SU-DHL-6 (cell line): Measurements from ENCODE around the gene PPFIBP1.

Experiments
- H2AFZ ChIP-seq: fragments of 200-600 bp; sonication (generic); 2 replicates; pipeline ENCODE4 v1.6.1; 2014; ENCODE audit warnings: low read depth, mild to moderate bottlenecking, moderate library complexity, mixed read lengths, antibody characterized with exemption, low read length; ENCODE audit not compliant: severe bottlenecking
- H3F3A ChIP-seq: fragments of 200-600 bp; shearing (Covaris generic); 2 replicates; pipeline ENCODE4 v1.6.0; 2016; ENCODE audit warnings: antibody characterized with exemption, mild to moderate bottlenecking; ENCODE audit not compliant: insufficient read depth
- H3K27ac ChIP-seq: fragments of 200-600 bp; sonication (generic); 2 replicates; pipeline ENCODE4 v1.5.1; 2016; ENCODE audit warnings: low read depth, mild to moderate bottlenecking, low read length, moderate library complexity, mixed read lengths
- H3K27me3 ChIP-seq: fragments of 200-600 bp; sonication (generic), shearing (Covaris generic); 2 replicates; pipeline ENCODE4 v1.6.0; 2014; ENCODE audit warnings: mild to moderate bottlenecking, low read length
- H3K36me3 ChIP-seq: fragments of 200-600 bp; sonication (generic); 2 replicates; pipeline ENCODE4 v1.6.1; 2014; ENCODE audit warnings: mild to moderate bottlenecking, low read length, mixed read lengths
- H3K4me2 ChIP-seq: fragments of 300-600, 200-600 bp; shearing (Covaris generic), sonication (generic); 2 replicates; pipeline ENCODE4 v1.6.0; 2014; ENCODE audit warnings: low read length, low read depth, mild to moderate bottlenecking; ENCODE audit not compliant: poor library complexity, severe bottlenecking
- H3K4me3 ChIP-seq: fragments of 200-600 bp; sonication (generic); 2 replicates; pipeline ENCODE4 v1.5.1; 2014; ENCODE audit warnings: antibody characterized with exemption, low read length, mild to moderate bottlenecking, mixed read lengths; ENCODE audit not compliant: insufficient read depth, poor library complexity, severe bottlenecking
- H3K79me2 ChIP-seq: fragments of 200-600 bp; sonication (generic); 2 replicates; pipeline ENCODE4 v1.6.1; 2014; ENCODE audit warnings: mild to moderate bottlenecking, low read length, moderate library complexity; ENCODE audit not compliant: insufficient read depth
- H3K9ac ChIP-seq: fragments of 200-600 bp; sonication (generic); 2 replicates; pipeline ENCODE4 v1.7.0; 2014; ENCODE audit warnings: mild to moderate bottlenecking, low read length
- H3K9me2 ChIP-seq: fragments of 200-600 bp; sonication (generic); replicated peaks from 2 replicates; pipeline ENCODE4 v1.6.1; 2014; ENCODE audit warnings: low read length; ENCODE audit not compliant: insufficient read depth
- H3K9me3 ChIP-seq: fragments of 200-600 bp; sonication (generic); 2 replicates; pipeline ENCODE4 v1.6.1; 2014; ENCODE audit warnings: low read length, mixed read lengths; ENCODE audit not compliant: insufficient read depth
- H4K20me1 ChIP-seq: fragments of 200-600 bp; sonication (generic); 2 replicates; pipeline ENCODE4 v1.6.1; 2014; ENCODE audit warnings: low read depth, mild to moderate bottlenecking, antibody characterized with exemption, low read length, moderate library complexity, mixed read lengths
- EZH2phosphoT487 ChIP-seq: fragments of 200-600 bp; sonication (generic), shearing (Covaris generic); conservative IDR thresholded peaks from 2 replicates; pipeline ENCODE4 v1.6.1; 2018; ENCODE audit warnings: mild to moderate bottlenecking, antibody characterized with exemption, low read length, moderate library complexity, mixed read lengths
- TF ChIP-seq, protein P1 (sequence below): fragments of 200-600 bp; sonication (generic); IDR thresholded peaks from one replicate; pipeline ENCODE4 v1.5.1; 2017; ENCODE audit warnings: antibody characterized with exemption, mild to moderate bottlenecking, low read length, moderate library complexity; ENCODE audit not compliant: insufficient read depth, poor library complexity, severe bottlenecking

Gene PPFIBP1

DNA sequence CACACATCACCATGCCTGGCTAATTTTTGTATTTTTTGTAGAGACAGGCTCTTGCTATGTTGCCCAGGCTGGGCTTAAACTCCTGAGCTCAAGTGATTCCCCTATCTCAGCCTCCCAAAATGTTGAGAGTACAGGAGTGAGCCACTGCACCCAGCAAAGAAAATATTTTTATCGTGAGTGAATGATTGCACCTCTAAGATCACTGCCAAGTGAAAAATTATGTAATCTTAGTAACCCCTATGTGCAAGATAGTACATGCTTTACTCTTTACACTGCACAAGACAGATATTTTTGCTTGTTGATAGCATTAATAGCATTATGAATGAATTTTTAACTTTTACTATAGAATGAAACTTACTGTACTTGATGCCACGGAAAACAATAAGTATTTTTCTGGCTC lies 183.2 kb downstream of the PPFIBP1 start:
- H3K79me2 ChIP-seq, result peaks cover 15% of the 10 kb centered on the region
- H3K9me3 ChIP-seq, result no peaks in the 10 kb centered on the region
- H3K4me3 ChIP-seq, result no peak overlapping the region
- H3K27ac ChIP-seq, result no peak overlapping the region
- H2AFZ ChIP-seq, result no peak overlapping the region
- no peak overlapping the region for H3K4me2 ChIP-seq
- no peaks in the 10 kb centered on the region for H4K20me1 ChIP-seq
- no peaks in the 10 kb centered on the region for H3K27me3 ChIP-seq
- no peaks in the 10 kb centered on the region for H3F3A ChIP-seq
- TF ChIP-seq, protein P1, sequence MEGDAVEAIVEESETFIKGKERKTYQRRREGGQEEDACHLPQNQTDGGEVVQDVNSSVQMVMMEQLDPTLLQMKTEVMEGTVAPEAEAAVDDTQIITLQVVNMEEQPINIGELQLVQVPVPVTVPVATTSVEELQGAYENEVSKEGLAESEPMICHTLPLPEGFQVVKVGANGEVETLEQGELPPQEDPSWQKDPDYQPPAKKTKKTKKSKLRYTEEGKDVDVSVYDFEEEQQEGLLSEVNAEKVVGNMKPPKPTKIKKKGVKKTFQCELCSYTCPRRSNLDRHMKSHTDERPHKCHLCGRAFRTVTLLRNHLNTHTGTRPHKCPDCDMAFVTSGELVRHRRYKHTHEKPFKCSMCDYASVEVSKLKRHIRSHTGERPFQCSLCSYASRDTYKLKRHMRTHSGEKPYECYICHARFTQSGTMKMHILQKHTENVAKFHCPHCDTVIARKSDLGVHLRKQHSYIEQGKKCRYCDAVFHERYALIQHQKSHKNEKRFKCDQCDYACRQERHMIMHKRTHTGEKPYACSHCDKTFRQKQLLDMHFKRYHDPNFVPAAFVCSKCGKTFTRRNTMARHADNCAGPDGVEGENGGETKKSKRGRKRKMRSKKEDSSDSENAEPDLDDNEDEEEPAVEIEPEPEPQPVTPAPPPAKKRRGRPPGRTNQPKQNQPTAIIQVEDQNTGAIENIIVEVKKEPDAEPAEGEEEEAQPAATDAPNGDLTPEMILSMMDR, result no peak
- no peak for TF ChIP-seq EZH2phosphoT487
- H3K9me2 ChIP-seq, result no peaks in the 10 kb centered on the region
- H3K9ac ChIP-seq, result no peak overlapping the region
- no peaks in the 10 kb centered on the region for H3K36me3 ChIP-seq

DNA sequence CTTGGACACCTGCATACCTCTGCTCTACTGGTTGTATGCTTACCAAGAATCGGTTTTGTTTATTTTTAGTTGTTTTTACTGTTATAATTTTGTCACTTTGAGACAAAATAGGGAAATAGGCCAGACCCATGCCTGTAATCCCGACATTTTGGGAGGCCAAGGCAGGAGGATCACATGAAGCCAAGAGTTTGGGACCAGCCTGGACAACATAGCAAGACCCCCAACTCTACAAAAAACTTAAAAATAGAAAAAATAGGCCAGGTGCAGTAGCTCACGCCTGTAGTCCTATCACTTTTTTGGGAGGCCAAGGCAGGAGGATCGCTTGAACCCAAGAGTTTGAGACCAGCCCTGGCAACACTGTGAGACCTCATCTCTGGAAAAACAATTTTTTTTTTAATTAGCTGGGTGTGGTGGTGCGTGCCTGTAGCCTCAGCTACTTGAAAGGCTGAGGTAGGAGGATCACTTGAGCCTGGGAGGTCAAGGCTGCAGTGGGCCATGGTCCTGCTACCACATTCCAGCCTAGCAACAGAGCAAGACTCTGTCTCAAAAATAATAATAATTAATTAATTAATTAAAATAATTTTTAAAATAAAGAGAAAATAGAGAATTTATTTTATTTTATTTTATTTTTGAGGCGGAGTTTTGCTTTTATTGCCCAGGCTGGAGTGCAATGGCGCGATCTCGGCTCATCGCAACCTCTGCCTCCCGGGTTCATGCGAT lies 185.4 kb downstream of the PPFIBP1 start:
- H3K9me2 ChIP-seq, result no peaks in the 10 kb centered on the region
- H2AFZ ChIP-seq, result no peak overlapping the region
- H4K20me1 ChIP-seq, result no peaks in the 10 kb centered on the region
- no peak overlapping the region for H3K27ac ChIP-seq
- H3K9me3 ChIP-seq, result no peaks in the 10 kb centered on the region
- no peak for TF ChIP-seq EZH2phosphoT487
- TF ChIP-seq, protein P1, result no peak
- no peak overlapping the region for H3K4me3 ChIP-seq
- H3K36me3 ChIP-seq, result no peaks in the 10 kb centered on the region
- H3K4me2 ChIP-seq, result no peak overlapping the region
- no peaks in the 10 kb centered on the region for H3F3A ChIP-seq
- peaks cover 37% of the 10 kb centered on the region for H3K79me2 ChIP-seq
- H3K27me3 ChIP-seq, result no peaks in the 10 kb centered on the region
- H3K9ac ChIP-seq, result no peak overlapping the region

DNA sequence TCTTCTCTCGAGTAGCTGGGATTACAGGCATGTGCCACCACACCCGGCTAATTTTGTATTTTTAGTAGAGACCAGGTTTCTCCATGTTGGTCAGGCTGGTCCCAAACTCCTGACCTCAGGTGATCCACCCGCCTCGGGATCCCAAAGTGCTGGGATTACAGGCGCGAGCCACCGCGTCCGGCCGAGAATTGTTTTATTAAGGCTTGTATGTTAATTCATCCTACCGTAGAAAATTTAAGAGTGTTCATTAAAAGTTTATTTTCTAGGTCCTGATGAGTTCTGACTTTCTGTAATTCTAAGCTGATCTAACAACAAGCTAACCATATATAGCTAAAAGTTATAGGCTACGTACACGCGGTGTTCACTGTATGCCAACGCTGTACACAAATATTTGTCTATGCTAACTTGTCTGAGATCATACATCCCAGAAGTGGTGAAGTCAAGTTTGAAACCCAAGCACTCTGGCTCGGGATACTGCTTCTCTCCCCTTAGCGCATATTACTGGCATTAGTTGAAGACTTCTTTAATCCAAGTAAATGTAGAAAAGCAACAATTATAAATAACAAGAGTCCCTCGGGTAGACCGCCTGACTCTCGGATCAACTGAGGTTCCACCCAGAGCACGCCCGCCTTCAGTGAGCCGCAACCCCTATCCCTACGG lies 186.1 kb downstream of the PPFIBP1 start:
- Histone ChIP-seq H3K4me3 (peak overlapping the region; percentile 96), H3K9ac (peak overlapping the region; percentile 86), H3K9me2 (no peaks in the 10 kb centered on the region), H3K36me3 (no peaks in the 10 kb centered on the region), H4K20me1 (no peaks in the 10 kb centered on the region), H3K27ac (peak overlapping the region; percentile 31; the same call in 1 of the 2 replicates), H3K4me2 (peak overlapping the region; percentile 94), H3F3A (no peaks in the 10 kb centered on the region), H3K27me3 (no peaks in the 10 kb centered on the region), H2AFZ (peak overlapping the region; percentile 97), H3K9me3 (no peaks in the 10 kb centered on the region), H3K79me2 (peaks cover 42% of the 10 kb centered on the region)
- TF ChIP-seq, protein P1, result no peak
- no peak for TF ChIP-seq EZH2phosphoT487
